ENCODE results near the gene MACROH2A2.
"Not testable (repeated sequence)": the region's sequence is repeated elsewhere in the genome, so short reads cannot be mapped to it uniquely, and the experiment has no call there.

Gene MACROH2A2

GRCh38 chr10:70068925-70069324 is 16.3 kb downstream of the MACROH2A2 start:
- DNase-seq: no peak

GRCh38 chr10:70069346-70069745 is 16.7 kb downstream of the MACROH2A2 start:
- DNase-seq: no peak

- no peak for DNase-seq
These were observed 18.2 kb downstream of the MACROH2A2 start for GRCh38 chr10:70070834-70071233.

GRCh38 chr10:70074165-70074564 is 21.5 kb downstream of the MACROH2A2 start:
- no peak for DNase-seq

- no peak for DNase-seq
These were observed 22.3 kb downstream of the MACROH2A2 start for GRCh38 chr10:70074971-70075370.

- DNase-seq: no peak
These were observed 25.7 kb downstream of the MACROH2A2 start for GRCh38 chr10:70078329-70078728.

GRCh38 chr10:70078937-70079336 is 26.3 kb downstream of the MACROH2A2 start:
- DNase-seq: no peak

- DNase-seq: not testable (repeated sequence)
These were observed 28.1 kb downstream of the MACROH2A2 start for GRCh38 chr10:70080789-70081188.

GRCh38 chr10:70084189-70084588 is 31.5 kb downstream of the MACROH2A2 start:
- no peak for DNase-seq

GRCh38 chr10:70085975-70086613 is 33.4 kb downstream of the MACROH2A2 start:
- DNase-seq: no peak

GRCh38 chr10:70087616-70088307 is 35.1 kb downstream of the MACROH2A2 start:
- DNase-seq: no peak

GRCh38 chr10:70088308-70088698 is 35.7 kb downstream of the MACROH2A2 start:
- DNase-seq: no peak

- no peak for DNase-seq
These were observed 37.4 kb downstream of the MACROH2A2 start for GRCh38 chr10:70090013-70090412.

- DNase-seq: no peak
These were observed 38.3 kb downstream of the MACROH2A2 start for GRCh38 chr10:70090951-70091350.

- DNase-seq: no peak
These were observed 39.7 kb downstream of the MACROH2A2 start for GRCh38 chr10:70092389-70092718.

- no peak for DNase-seq
These were observed 40.8 kb downstream of the MACROH2A2 start for GRCh38 chr10:70093335-70093944.

- DNase-seq: no peak
These were observed 41.6 kb downstream of the MACROH2A2 start for GRCh38 chr10:70094250-70094649.

GRCh38 chr10:70096016-70096704 is 43.5 kb downstream of the MACROH2A2 start:
- DNase-seq: no peak

GRCh38 chr10:70096705-70097420 is 44.2 kb downstream of the MACROH2A2 start:
- DNase-seq: no peak

GRCh38 chr10:70097459-70097858 is 44.8 kb downstream of the MACROH2A2 start:
- no peak for DNase-seq

GRCh38 chr10:70098271-70098670 is 45.6 kb downstream of the MACROH2A2 start:
- DNase-seq: no peak

GRCh38 chr10:70101068-70101562 is 48.5 kb downstream of the MACROH2A2 start:
- DNase-seq: not testable (repeated sequence)

- no peak for DNase-seq
These were observed 49.0 kb downstream of the MACROH2A2 start for GRCh38 chr10:70101668-70102067.

All from cerebellar nuclear complex (tissue), 1 donor.